HepG2 (cell line): ENCODE data around the gene PTGDS. TPM values are rescaled to one million over a fixed set of nuclear protein-coding genes. Genes with fewer than 3 reads are reported as not detected.

Source experiments
- ARID3A ChIP-seq: IDR thresholded peaks from 2 replicates; pipeline ENCODE4 v1.6.1; 2012; ENCODE audit warnings: low read depth, low read length, improper control_type of control experiment
- BRD4 ChIP-seq: sonication (generic); formaldehyde crosslinking; IDR thresholded peaks from 2 replicates; pipeline ENCODE4 v1.4.0; 2020; ENCODE audit warnings: missing genetic modification reagents
- CBX1 ChIP-seq: IDR thresholded peaks from one replicate; pipeline ENCODE4 v1.6.1; 2016; ENCODE audit warnings: antibody characterized with exemption, low read depth
- FOXP4 ChIP-seq: sonication (generic); formaldehyde crosslinking; IDR thresholded peaks from 2 replicates; pipeline ENCODE4 v1.4.0; 2020; ENCODE audit warnings: missing genetic modification reagents
- HMG20A ChIP-seq: IDR thresholded peaks from 2 replicates; pipeline ENCODE4 v1.6.1; 2016; ENCODE audit warnings: borderline replicate concordance
- KDM5A ChIP-seq: fragments of 200-600 bp; sonication (generic); IDR thresholded peaks from 2 replicates; pipeline ENCODE4 v1.7.0; 2018; ENCODE audit warnings: antibody characterized with exemption, mild to moderate bottlenecking, low read length, borderline replicate concordance
- MIXL1 ChIP-seq: IDR thresholded peaks from 2 replicates; pipeline ENCODE4 v1.6.1; 2016
- NFE2L1 ChIP-seq: sonication (generic); formaldehyde crosslinking; IDR thresholded peaks from 2 replicates; pipeline ENCODE4 v1.4.0; 2020; ENCODE audit warnings: missing genetic modification reagents, mild to moderate bottlenecking, borderline replicate concordance
- SMAD3 ChIP-seq: sonication (generic); formaldehyde crosslinking; IDR thresholded peaks from 2 replicates; pipeline ENCODE4 v1.4.0; 2020; ENCODE audit warnings: missing genetic modification reagents
- TCF7L2 ChIP-seq: IDR thresholded peaks from 2 replicates; pipeline ENCODE4 v1.6.1; 2011; ENCODE audit warnings: mild to moderate bottlenecking, low read depth, low read length, moderate library complexity
- ZNF24 ChIP-seq: fragments of 450-650 bp; IDR thresholded peaks from 2 replicates; pipeline ENCODE4 v1.6.1; 2017; ENCODE audit warnings: antibody characterized with exemption, mild to moderate bottlenecking
- ZNF251 ChIP-seq: sonication (generic); formaldehyde crosslinking; IDR thresholded peaks from 2 replicates; pipeline ENCODE4 v1.9.0; 2021; ENCODE audit warnings: mild to moderate bottlenecking, missing genetic modification reagents
- ZNF317 ChIP-seq: sonication (generic); formaldehyde crosslinking; IDR thresholded peaks from 2 replicates; pipeline ENCODE4 v1.5.0; 2020; ENCODE audit warnings: mild to moderate bottlenecking, missing genetic modification reagents
- ZNF354B ChIP-seq: sonication (generic); formaldehyde crosslinking; IDR thresholded peaks from 2 replicates; pipeline ENCODE4 v1.8.0; 2022; ENCODE audit warnings: mild to moderate bottlenecking, missing genetic modification reagents
- ZNF496 ChIP-seq: sonication (generic); formaldehyde crosslinking; IDR thresholded peaks from 2 replicates; pipeline ENCODE4 v1.8.1; 2023; ENCODE audit warnings: mild to moderate bottlenecking, moderate library complexity, missing genetic modification reagents; ENCODE audit not compliant: insufficient replicate concordance
- ZNF672 ChIP-seq: sonication (generic); formaldehyde crosslinking; IDR thresholded peaks from 2 replicates; pipeline ENCODE4 v1.8.1; 2022; ENCODE audit warnings: missing genetic modification reagents
- ZNF691 ChIP-seq: sonication (generic); formaldehyde crosslinking; IDR thresholded peaks from 2 replicates; pipeline ENCODE4 v1.4.0; 2020; ENCODE audit warnings: missing genetic modification reagents, low read depth, mild to moderate bottlenecking, borderline replicate concordance
- ZNF704 ChIP-seq: sonication (generic); formaldehyde crosslinking; IDR thresholded peaks from 2 replicates; pipeline ENCODE4 v1.8.1; 2023; ENCODE audit warnings: mild to moderate bottlenecking, inconsistent platforms, moderate library complexity, missing genetic modification reagents, borderline replicate concordance
- ZNF709 ChIP-seq: sonication (generic); formaldehyde crosslinking; IDR thresholded peaks from 2 replicates; pipeline ENCODE4 v1.5.0; 2020; ENCODE audit warnings: mild to moderate bottlenecking, missing genetic modification reagents
- ZUFSP ChIP-seq: sonication (generic); formaldehyde crosslinking; IDR thresholded peaks from 2 replicates; pipeline ENCODE4 v1.9.0; 2021; ENCODE audit warnings: missing genetic modification reagents, mild to moderate bottlenecking, borderline replicate concordance
- polyA plus RNA-seq, 8 experiments: library from polyadenylated mRNA; depleted of rRNA in 3 of 8; stranded (reverse) in 7 of 8; unstranded in 1 of 8; fragments of >200 nt; fragmentation: Illumina TruSeq in 4 of 8; extraction: Trizol in 4 of 8; gene quantifications; 2 replicates each; pipeline versions ENCODE4 v1.2.1 to v1.2.3, GENCODE V29; 2011 to 2016; ENCODE audit warnings: low read depth in 4 of 8, missing spikeins in 1 of 8, mixed read lengths in 1 of 8; ENCODE audit not compliant: insufficient read depth in 1 of 8
- total RNA-seq, 5 experiments: library from RNA; depleted of rRNA; stranded (reverse); fragments of >200 nt; fragmentation: Illumina TruSeq; extraction: Trizol; gene quantifications; 2 replicates each; pipeline ENCODE4 v1.2.3, GENCODE V29; 2016; ENCODE audit warnings: low read depth in 1 of 5
- TF ChIP-seq, protein P1 (sequence below): sonication (generic); formaldehyde crosslinking; IDR thresholded peaks from 2 replicates; pipeline ENCODE4 v1.4.0; 2020; ENCODE audit warnings: mild to moderate bottlenecking, missing genetic modification reagents

Gene PTGDS
- total and polyA plus RNA-seq, 2 of the 13 experiments (the other 11 are each of a cell fraction or from before 2014, with no cell fraction given) = 0.33 to 0.50 TPM

GRCh38 chr9:136996361-136997292 lies 19.3 kb downstream of the PTGDS start, which contains the start of gene CLIC3 (continued):
- TF ChIP-seq ZNF24 = no peak
- no peak for TF ChIP-seq KDM5A
- no peak for TF ChIP-seq MIXL1
- no peak for TF ChIP-seq ZNF354B (CRISPR knock-in tag)
- TF ChIP-seq ZNF496 (CRISPR knock-in tag) = no peak
- TF ChIP-seq ZNF691 (CRISPR knock-in tag) = no peak
- no peak for TF ChIP-seq FOXP4 (CRISPR knock-in tag)
- TF ChIP-seq ZNF317 (CRISPR knock-in tag) = no peak
- no peak for TF ChIP-seq HMG20A (CRISPR knock-in tag)
- TF ChIP-seq SMAD3 (CRISPR knock-in tag) = no peak
- TF ChIP-seq TCF7L2 = no peak
- TF ChIP-seq BRD4 (CRISPR knock-in tag) = no peak
- no peak for TF ChIP-seq ZNF672
- TF ChIP-seq ZNF251 (CRISPR knock-in tag) = no peak
- TF ChIP-seq ZUFSP (CRISPR knock-in tag) = no peak
- TF ChIP-seq, protein P1, sequence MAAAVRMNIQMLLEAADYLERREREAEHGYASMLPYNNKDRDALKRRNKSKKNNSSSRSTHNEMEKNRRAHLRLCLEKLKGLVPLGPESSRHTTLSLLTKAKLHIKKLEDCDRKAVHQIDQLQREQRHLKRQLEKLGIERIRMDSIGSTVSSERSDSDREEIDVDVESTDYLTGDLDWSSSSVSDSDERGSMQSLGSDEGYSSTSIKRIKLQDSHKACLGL (CRISPR knock-in tag) = peak; percentile 59
- no peak for TF ChIP-seq ARID3A
- TF ChIP-seq NFE2L1 (CRISPR knock-in tag) = no peak
- no peak for TF ChIP-seq CBX1
- 0 out of 2 replicates have a peak, but pooled peaks have one; percentile 39 for TF ChIP-seq ZNF704 (CRISPR knock-in tag)
- TF ChIP-seq ZNF709 (CRISPR knock-in tag) = no peak
